HK-2 (cell line): Measurements from ENCODE around the gene DSTN.
"Not testable (repeated sequence)": the region's sequence is repeated elsewhere in the genome, so short reads cannot be mapped to it uniquely, and the experiment has no call there.

Experiments
- DNase-seq: peaks from one replicate; pipeline ENCODE4 v3.0.0-alpha.2; 2018; ENCODE audit not compliant: unreplicated experiment

DSTN gene

DNA sequence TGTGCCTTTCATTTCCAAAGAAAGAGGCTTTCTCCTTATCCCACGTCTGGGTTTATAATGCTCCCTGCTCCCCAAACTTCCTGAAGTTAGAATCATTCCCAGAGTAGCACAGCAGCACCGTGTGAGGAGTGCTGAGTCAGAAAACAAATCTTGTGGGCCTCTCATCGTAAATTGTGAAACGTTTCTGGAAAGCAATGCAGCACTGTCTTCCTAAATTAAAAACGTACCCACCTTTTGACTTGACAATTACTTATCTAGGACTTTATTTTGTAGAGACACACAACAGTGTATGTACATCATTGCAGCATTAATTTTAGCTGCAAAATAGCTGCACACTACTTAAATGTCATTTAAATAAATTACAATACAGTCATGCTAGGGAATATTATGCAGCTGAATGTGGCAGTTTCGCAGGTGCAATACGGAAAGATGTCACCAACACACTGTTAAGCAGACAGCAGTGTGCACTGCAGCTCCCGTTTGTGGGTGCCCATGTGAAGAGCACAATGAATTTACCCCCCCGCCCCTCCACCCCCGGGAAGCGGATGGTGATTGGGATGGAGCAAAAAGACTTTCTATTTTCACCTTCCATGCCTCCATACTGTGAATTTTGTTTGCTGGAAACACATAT lies 81.4 kb downstream of the DSTN start:
- no peak for DNase-seq

DNA sequence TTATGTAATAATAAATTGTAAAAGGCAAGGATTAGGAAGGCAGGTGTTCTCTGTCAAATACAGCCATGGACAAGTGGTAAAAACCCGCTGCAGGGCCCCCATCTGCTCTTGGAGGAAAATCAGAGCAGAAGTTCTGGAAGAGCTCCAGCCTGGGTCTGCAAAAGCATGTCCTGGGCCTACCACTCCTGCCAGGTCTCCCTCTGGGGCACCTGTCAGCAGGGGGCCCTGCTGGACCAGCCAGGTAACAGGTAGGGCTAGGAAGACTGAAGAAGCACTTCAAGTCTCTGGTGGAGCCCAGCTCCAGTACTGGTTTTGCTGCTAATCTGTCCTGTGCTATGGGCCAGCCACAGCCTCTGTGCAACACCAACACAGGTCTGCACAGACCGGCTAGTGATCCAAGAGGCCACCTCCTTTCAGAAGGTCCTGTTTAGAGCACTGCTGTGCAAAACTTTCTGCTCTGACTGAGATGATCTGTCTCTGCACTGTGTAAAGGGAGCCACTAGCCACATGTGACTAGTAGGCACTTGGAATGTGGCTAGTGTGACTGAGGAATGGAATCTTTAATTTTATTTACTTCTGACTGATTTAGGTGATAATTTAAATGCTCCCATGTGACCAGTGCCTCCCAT lies 82.0 kb downstream of the DSTN start:
- no peak for DNase-seq

DNA sequence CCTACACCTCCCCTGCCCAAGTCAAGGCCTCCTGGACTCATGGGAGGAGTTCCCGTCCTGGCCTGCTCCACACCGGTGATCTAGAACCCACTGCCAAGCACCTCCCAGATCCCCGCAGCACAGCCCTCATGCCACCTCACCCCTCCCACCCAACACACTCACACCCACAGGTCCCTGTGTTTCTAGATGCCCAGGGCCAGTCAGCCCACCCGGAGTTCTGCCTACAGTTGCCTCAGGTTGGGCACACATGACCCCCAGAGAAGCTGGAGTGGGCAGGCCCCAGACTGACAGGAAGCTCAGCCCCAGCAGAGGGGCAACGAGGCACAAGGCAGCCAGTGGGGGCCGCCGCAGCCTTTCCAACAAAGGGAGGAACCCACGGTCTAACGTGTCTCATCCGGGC lies 82.5 kb downstream of the DSTN start:
- DNase-seq = no peak

DNA sequence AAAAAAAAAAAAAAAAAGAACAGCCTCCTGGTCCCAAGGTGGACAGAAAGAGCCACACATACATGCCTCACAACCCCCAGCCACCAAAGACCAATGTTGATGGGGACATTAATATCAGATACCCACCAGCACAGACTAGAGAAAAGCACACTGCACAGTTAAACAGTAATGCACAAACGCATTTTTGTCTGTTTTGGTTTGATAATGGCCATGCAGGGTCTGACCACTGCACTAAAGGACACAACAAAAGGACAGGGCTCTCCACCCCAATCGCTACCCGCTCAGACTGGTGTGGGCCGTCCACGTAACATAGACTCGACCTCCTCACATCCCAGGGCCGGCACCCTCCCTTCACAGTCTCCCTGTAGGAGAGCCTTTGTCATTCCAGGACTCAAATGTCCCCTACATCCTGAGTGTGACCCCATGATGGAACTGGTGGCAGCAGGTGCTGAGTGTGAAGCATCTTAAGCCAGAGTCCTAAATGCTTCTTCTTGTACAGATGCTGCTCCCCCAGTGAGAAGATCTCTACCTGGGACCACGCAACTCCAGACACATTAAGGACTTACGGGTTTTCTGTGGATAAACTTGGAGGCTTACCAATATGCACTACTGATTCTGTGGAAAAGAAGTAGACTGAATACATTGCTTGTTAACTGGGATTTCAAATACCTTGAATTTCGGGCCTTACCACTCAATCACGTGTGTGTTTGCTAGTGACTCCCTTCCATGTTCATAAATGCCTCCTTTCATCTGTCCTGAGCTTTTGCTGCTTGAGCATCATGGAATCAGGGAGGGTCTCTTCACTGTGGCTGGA lies 84.2 kb downstream of the DSTN start:
- no peak for DNase-seq

DNA sequence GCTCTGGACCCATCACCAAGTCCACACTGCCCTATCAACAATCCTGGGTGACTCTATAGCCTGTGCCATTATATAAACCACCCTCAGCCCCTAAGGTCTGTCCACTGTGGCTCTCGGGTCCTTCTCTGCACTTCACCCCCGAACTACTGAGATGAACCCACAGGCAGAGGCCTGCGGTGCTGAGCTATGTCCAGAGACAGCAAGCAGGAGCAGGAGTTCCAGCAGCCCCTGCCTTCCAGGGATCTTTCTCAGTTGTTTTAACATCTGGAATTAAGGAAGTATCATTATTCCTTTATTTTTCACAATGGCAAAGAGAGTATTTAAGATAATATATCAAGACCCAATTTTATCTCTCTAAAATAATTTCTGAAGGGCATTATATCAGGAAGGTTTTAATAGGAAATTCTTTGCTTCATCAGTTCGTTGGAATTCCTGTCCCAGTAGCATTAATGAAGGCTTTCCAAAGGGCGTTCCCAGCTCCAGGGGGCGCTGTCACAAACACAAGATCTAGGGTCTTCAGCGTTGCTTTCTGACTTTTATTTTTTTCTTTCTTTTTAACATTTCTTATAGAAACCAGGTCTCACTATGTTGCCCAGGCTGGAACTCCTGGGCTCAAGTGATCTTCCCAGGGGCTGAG lies 84.9 kb downstream of the DSTN start:
- no peak for DNase-seq

DNA sequence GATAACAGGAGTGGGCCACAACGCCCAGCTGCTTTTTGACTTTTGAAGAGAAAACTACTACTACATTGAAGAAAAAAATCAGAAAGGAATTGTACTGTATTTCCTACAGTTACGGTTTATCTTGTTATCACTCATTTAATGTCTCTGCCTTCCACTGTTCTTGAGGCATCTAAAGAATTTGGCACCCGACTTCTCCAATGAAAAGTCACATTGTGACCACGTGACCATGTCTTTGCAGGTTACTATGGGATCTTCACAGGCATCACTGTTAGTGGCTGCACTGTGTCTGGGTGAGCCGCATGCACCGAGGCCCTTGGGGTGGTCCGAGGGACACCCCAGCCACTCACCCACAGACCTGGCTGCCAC lies 85.4 kb downstream of the DSTN start:
- no peak for DNase-seq

DNA sequence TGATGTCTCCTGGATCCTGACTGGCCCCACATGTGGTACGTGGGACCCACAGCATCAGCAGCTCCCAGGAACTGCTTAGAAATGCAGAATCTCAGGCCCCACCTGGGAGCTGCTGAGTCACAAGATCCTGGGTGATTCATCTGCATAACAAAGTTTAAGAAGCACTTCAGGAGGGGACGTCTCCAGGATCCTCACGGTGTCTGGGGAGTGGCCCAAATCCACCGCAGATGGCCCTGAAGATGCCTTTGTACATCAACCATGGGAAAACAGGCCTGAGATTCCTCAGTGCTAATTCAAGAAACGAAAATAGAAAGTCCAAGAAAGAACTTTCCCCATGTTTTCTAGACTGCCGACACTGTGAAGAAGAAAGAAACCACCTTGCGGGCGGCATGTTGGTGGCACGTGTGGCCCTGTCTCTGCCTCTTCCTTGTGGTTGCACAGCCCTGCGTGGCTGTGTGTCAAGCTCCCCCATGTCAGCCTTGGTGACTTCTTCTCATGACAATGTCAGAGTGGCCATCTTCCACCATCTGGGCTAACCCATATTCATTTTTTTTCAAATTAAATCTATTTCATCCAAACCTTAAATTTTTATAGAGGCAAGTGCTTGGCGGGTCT lies 86.1 kb downstream of the DSTN start:
- DNase-seq = no peak

DNA sequence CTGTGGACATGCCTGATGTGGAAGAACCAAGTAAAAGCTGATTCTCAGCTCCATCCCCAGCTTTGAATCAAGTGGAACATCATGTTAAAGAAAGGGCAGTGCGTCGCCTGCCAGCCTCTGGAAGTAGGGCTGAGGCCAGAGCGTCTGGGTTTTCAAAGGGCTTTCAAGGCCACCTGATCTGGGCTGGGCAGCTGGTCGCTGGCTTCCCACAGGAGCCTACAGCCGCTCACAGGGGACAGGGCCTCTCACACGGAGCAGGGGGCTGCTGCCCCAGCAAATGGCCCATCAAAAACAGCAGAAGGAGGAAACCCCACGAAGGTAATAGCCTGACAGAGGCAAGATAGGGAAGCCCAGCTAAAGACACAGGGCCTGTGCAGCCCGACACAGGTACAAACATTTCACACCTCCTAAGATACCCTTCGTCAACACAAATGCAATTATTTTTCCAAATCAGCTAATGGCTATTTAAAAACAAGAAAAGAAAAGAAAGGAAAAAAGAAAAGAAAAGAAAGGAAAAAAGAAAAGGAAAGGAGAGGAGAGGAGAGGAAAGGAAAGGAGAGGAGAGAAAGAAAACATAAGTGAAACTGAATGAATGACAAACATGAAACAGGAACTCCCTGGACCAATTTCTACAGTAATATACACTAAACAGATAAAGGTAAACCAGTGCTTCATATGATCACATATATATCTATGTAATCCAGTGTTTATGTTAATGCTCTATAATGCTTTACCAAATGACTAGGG lies 87.4 kb downstream of the DSTN start:
- DNase-seq = no peak

DNA sequence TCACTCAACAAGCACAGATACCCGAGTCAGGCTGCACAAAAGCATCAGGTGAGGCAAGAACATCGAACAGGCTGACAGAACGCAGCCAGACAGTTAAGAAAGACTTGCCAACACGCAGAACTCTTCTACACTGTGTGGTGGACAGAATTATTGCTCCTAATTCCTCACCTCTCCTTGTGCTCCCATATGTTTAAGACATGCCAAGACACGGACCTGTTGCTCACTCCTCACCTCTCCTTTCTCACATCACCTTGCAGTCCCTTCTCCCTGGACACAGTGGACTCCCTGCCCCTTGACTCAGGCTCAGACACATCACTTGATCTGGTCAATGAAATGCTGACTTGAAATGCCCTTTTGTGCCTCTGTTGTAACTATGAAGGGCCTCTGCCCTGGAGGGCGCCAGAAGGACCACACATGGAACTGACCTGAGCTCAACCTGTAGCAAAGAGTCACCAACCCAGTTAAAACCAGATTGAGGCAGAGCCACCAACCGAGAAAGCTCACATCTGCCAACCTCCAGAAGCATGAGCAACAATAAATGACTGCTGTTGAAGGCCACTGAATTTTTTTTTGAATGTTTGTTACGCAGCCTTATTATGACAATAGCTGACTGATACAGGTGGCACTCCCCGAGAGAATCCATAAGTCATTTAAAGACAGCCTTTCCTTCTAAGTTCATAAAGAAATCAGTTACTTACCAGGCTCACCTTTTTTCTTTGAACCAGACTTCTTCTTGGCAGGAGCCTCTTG lies 88.2 kb downstream of the DSTN start:
- DNase-seq = no peak

DNA sequence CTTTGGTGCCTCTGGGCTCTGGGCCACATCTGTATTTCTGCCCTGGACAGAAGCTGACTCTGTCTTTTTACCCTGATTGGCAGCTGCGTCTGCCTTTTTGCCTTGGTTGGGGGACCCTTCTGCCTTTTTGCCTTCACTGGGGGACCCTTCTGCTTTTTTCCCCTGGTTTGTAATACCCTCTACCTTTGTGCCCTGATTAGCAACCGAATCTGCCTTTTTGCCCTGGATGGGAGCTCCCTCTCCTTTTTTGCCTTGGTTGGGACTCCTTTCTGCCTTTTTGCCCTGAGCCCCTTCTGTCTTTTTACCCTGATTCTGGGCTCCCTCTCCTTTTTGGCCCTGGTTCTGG lies 88.7 kb downstream of the DSTN start:
- no peak for DNase-seq

DNA sequence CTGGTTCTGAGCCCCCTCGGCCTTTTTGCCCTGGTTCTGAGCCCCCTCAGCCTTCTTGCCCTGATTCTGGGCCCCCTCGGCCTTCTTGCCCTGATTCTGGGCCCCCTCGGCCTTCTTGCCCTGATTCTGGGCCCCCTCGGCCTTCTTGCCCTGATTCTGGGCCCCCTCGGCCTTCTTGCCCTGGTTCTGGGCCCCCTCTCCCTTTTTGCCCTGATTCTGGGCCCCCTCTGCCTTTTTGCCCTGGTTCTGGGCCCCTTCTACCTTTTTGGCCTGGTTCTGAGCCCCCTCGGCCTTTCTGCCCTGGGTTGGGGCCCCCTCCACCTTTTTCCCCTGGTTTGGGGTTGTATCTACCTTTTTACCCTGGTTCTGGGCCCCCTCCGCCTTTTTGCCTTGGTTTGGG lies 89.5 kb downstream of the DSTN start:
- not testable (repeated sequence) for DNase-seq
